Activated naive CD8-positive, alpha-beta T cell treated with anti-CD3 and anti-CD28 coated beads, Interleukin-2, amount 50 U/mL, for 24 hours (primary cell): ENCODE measurements around the gene MRPL54.

Experiments
- ATAC-seq: fragments of 150-1000 bp; cut with Tn5 transposase; one replicate; pipeline ENCODE4 v1.10.0; 2021
- DNase-seq: peaks from one replicate; pipeline ENCODE4 v3.0.0; 2021
- H3K27ac Mint-ChIP-seq: one replicate; pipeline ENCODE4 v1.8.0; 2021; ENCODE audit warnings: mild to moderate bottlenecking, mixed read lengths
- H3K27me3 Mint-ChIP-seq: one replicate; pipeline ENCODE4 v1.8.0; 2021; ENCODE audit warnings: mixed read lengths
- H3K36me3 Mint-ChIP-seq: one replicate; pipeline ENCODE4 v1.8.0; 2021; ENCODE audit warnings: low read depth, mixed read lengths
- H3K4me1 Mint-ChIP-seq: one replicate; pipeline ENCODE4 v1.8.0; 2021; ENCODE audit warnings: mixed read lengths
- H3K4me3 Mint-ChIP-seq: one replicate; pipeline ENCODE4 v1.8.0; 2021; ENCODE audit warnings: mild to moderate bottlenecking, moderate library complexity, mixed read lengths
- H3K9me3 Mint-ChIP-seq: one replicate; pipeline ENCODE4 v1.8.0; 2021; ENCODE audit warnings: mixed read lengths

MRPL54 gene

GRCh38 chr19:3782330-3782729 is 19.8 kb downstream of the MRPL54 start:
- Mint-ChIP-seq H3K4me3 (no peak overlapping the region), H3K4me1 (peaks cover 11% of the 10 kb centered on the region), H3K27ac (no peak overlapping the region), H3K36me3 (peaks cover 24% of the 10 kb centered on the region), H3K27me3 (no peaks in the 10 kb centered on the region), H3K9me3 (peaks cover 12% of the 10 kb centered on the region)
- DNase-seq = no peak
- ATAC-seq = no peak

DNA sequence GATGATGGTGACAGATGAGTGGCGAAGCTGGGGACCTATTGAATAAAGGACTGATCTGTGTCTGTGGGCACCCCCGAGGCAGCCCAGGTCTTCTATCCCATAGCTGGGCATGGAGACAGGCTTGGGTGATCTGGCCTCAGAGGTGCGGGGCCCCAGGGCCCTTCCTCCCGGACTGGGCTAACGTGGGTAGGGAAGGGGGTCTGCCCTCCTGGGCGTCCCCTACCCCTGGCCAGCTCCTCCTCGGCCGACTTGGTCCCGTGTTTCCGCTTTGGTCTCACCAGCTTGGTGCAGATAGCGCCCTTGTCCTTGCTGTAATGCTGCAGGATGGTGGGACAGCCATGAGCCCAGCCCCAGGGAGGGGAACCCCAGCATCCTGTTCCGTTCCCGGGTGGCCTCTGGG is 20.4 kb downstream of the MRPL54 start:
- H3K4me1 Mint-ChIP-seq = peaks cover 11% of the 10 kb centered on the region
- no peak for ATAC-seq
- peaks cover 12% of the 10 kb centered on the region for H3K9me3 Mint-ChIP-seq
- no peak overlapping the region for H3K4me3 Mint-ChIP-seq
- no peak overlapping the region for H3K27ac Mint-ChIP-seq
- H3K36me3 Mint-ChIP-seq = peaks cover 24% of the 10 kb centered on the region
- H3K27me3 Mint-ChIP-seq = no peaks in the 10 kb centered on the region
- DNase-seq = no peak

- ATAC-seq (peak; percentile 34), DNase-seq (peak; percentile 58)
- H3K4me1 Mint-ChIP-seq = peaks cover 12% of the 10 kb centered on the region
- peaks cover 12% of the 10 kb centered on the region for H3K9me3 Mint-ChIP-seq
- peak overlapping the region; percentile 79 for H3K4me3 Mint-ChIP-seq
- H3K27me3 Mint-ChIP-seq = no peaks in the 10 kb centered on the region
- no peak overlapping the region for H3K27ac Mint-ChIP-seq
- H3K36me3 Mint-ChIP-seq = peaks cover 24% of the 10 kb centered on the region
Measured at GRCh38 chr19:3783660-3784584, 21.4 kb downstream of the MRPL54 start.

GRCh38 chr19:3784607-3785450 is 22.3 kb downstream of the MRPL54 start:
- Mint-ChIP-seq H3K27ac (peak overlapping the region; percentile 60), H3K9me3 (peaks cover 12% of the 10 kb centered on the region), H3K4me1 (peaks cover 18% of the 10 kb centered on the region), H3K36me3 (peaks cover 24% of the 10 kb centered on the region), H3K27me3 (no peaks in the 10 kb centered on the region), H3K4me3 (peak overlapping the region; percentile 79)
- DNase-seq (peak; percentile 13), ATAC-seq (no peak)

- Mint-ChIP-seq H3K36me3 (peaks cover 24% of the 10 kb centered on the region), H3K4me1 (peaks cover 23% of the 10 kb centered on the region), H3K4me3 (peak overlapping the region; percentile 79), H3K9me3 (peaks cover 12% of the 10 kb centered on the region), H3K27me3 (no peaks in the 10 kb centered on the region), H3K27ac (peak overlapping the region; percentile 60)
- ATAC-seq (peak; percentile 22), DNase-seq (peak; percentile 43)
Measured at GRCh38 chr19:3785451-3785937, 23.0 kb downstream of the MRPL54 start.

DNA sequence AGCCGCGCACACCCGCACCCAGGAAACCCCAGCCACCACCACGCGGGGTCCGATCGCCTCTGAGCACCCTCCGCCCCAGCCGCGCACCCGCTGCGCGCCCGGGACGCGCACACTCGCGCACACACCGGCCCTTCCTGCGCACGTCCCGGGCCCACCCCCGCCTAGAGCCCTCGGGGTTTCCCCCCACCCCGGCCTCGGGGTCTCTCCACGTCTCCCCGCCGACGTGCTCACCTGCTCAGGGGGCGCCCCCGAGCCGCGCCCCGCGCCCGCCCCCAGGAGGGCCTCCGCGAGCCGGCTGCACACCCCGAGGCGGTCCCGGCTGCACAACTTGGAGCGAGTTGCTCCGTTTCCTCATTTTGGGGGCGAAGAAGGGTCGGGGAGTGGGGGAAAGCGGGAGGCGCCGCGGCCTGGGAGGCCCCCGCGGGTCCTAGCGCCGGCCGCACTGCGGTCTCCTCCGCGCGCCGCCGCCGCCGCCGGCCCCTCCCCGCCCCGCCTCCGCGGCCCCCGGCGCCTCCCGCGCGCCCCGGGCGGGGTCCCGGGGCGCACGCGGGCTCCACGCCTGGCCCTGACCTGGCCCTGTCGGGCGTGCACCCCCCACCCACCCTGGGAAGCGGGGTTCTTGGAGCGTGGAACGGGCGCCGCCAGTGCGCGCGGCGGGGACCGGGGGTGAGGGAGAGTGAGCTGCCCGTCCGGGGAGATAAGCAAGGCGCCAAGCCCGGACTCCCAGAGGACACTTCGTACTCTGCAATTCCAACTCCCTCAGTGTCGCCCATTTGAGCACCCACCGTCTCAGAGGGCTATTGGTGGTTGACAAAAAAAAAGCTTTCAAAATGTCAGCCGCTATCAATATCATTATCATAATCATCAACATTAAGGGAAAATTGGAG is 23.7 kb downstream of the MRPL54 start, which contains the start of gene MATK:
MATK (minus strand) TSS at position 444 of the 887 bp plus-strand sequence. CDS start 1,246 bp downstream, outside the sequence.
- peaks cover 15% of the 10 kb centered on the region for H3K9me3 Mint-ChIP-seq
- ATAC-seq (peak; percentile 50), DNase-seq (peak; percentile 44)
- H3K4me1 Mint-ChIP-seq = peaks cover 27% of the 10 kb centered on the region
- H3K27ac Mint-ChIP-seq = peak within 1 kb of the TSS; percentile 60
- peaks cover 20% of the 10 kb centered on the region for H3K36me3 Mint-ChIP-seq
- peak within 1 kb of the TSS; percentile 79 for H3K4me3 Mint-ChIP-seq
- no peaks in the 10 kb centered on the region for H3K27me3 Mint-ChIP-seq

GRCh38 chr19:3788996-3789778 is 26.7 kb downstream of the MRPL54 start:
- H3K4me1 Mint-ChIP-seq = peaks cover 25% of the 10 kb centered on the region
- peaks cover 4% of the 10 kb centered on the region for H3K9me3 Mint-ChIP-seq
- peak overlapping the region; percentile 43 for H3K27ac Mint-ChIP-seq
- H3K36me3 Mint-ChIP-seq = peaks cover 2% of the 10 kb centered on the region
- peak; percentile 54 for ATAC-seq
- H3K4me3 Mint-ChIP-seq = no peak overlapping the region
- H3K27me3 Mint-ChIP-seq = no peaks in the 10 kb centered on the region
- DNase-seq = peak; percentile 26

- DNase-seq (no peak), ATAC-seq (no peak)
- no peaks in the 10 kb centered on the region for H3K36me3 Mint-ChIP-seq
- no peaks in the 10 kb centered on the region for H3K27me3 Mint-ChIP-seq
- H3K9me3 Mint-ChIP-seq = peaks cover 4% of the 10 kb centered on the region
- peaks cover 22% of the 10 kb centered on the region for H3K4me1 Mint-ChIP-seq
- H3K4me3 Mint-ChIP-seq = no peak overlapping the region
- no peak overlapping the region for H3K27ac Mint-ChIP-seq
Measured at GRCh38 chr19:3790209-3790734, 27.8 kb downstream of the MRPL54 start.

DNA sequence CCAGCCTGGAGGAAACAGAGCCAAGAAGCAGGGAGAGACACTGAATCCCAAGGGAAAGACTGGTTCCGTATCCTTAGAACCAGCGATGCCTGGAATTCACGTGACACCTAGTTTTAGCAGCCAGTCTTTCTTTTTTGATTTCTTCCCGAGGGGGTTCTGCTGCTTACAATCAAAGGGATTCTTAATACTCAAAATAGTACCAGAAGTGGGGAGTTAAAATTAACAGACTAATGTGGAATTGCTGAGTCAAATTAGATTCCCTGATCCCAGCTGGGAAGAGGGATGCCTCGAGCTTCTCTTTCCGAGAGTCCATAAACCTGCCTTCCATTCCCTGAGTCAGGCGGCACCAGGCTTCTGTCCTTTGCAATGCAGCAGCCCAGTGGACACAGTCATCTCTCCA is 28.5 kb downstream of the MRPL54 start:
- DNase-seq = no peak
- H3K4me1 Mint-ChIP-seq = peaks cover 19% of the 10 kb centered on the region
- H3K4me3 Mint-ChIP-seq = no peak overlapping the region
- H3K27ac Mint-ChIP-seq = no peak overlapping the region
- H3K9me3 Mint-ChIP-seq = peaks cover 4% of the 10 kb centered on the region
- no peak for ATAC-seq
- H3K36me3 Mint-ChIP-seq = no peaks in the 10 kb centered on the region
- no peaks in the 10 kb centered on the region for H3K27me3 Mint-ChIP-seq

GRCh38 chr19:3792114-3792513 is 29.6 kb downstream of the MRPL54 start:
- no peak overlapping the region for H3K27ac Mint-ChIP-seq
- H3K4me3 Mint-ChIP-seq = no peak overlapping the region
- ATAC-seq = no peak
- peaks cover 10% of the 10 kb centered on the region for H3K9me3 Mint-ChIP-seq
- peaks cover 5% of the 10 kb centered on the region for H3K36me3 Mint-ChIP-seq
- H3K27me3 Mint-ChIP-seq = no peaks in the 10 kb centered on the region
- H3K4me1 Mint-ChIP-seq = peaks cover 15% of the 10 kb centered on the region
- no peak for DNase-seq

DNA sequence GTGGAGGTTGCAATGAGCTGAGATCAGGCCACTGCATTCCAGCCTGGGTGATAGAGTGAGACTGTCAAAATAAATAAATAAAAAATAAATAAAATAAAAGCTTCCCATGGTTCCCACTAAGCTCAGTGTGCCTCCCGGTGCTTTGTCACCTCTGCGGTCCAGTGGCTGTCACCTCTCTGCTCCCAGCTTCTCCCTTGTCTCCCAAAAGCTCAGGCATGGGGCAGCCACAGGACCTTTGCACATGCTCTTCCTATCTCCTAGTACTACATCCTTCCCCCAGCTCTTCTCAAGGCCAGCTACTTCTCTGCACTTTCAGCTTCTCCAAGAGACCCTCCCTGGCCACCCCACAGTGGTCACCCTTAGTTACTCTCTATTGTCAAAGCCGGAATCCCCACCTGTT is 31.3 kb downstream of the MRPL54 start:
- Mint-ChIP-seq H3K27me3 (no peaks in the 10 kb centered on the region), H3K36me3 (peaks cover 10% of the 10 kb centered on the region), H3K9me3 (peaks cover 10% of the 10 kb centered on the region), H3K27ac (no peak overlapping the region), H3K4me1 (peaks cover 21% of the 10 kb centered on the region), H3K4me3 (no peak overlapping the region)
- no peak for DNase-seq
- ATAC-seq = no peak

DNA sequence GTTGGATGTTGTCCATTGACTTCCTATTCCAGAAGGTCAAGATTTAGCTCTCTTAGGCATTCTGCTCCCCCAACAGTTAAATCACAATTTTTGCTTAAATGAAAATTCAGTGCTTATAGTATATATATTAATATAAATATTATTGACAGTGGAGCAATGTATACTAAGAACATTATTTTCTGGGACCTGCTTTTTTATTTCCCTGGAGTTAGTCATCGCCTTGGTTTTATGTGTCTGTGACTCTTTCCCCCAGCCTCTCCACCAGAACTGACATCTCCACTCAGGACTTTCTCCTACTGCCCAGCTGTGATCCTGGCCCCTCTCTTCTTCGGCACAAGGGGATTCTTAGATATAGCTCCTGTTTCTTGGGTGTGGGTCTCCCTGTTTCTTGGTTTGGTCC is 33.9 kb downstream of the MRPL54 start:
- H3K27ac Mint-ChIP-seq = no peak overlapping the region
- peaks cover 10% of the 10 kb centered on the region for H3K36me3 Mint-ChIP-seq

GRCh38 chr19:3798137-3798536 is 35.7 kb downstream of the MRPL54 start:
- Mint-ChIP-seq H3K36me3 (peaks cover 10% of the 10 kb centered on the region), H3K9me3 (peaks cover 6% of the 10 kb centered on the region), H3K27me3 (peaks cover 8% of the 10 kb centered on the region), H3K27ac (peak overlapping the region; percentile 50), H3K4me1 (peaks cover 28% of the 10 kb centered on the region), H3K4me3 (no peak overlapping the region)
- DNase-seq = peak; percentile 25
- ATAC-seq = peak; percentile 53

More for the DNA sequence above, 33.9 kb downstream of the MRPL54 start:
- peaks cover 22% of the 10 kb centered on the region for H3K4me1 Mint-ChIP-seq
- peaks cover 3% of the 10 kb centered on the region for H3K27me3 Mint-ChIP-seq
- H3K9me3 Mint-ChIP-seq = peaks cover 6% of the 10 kb centered on the region
- no peak for DNase-seq
- H3K4me3 Mint-ChIP-seq = no peak overlapping the region
- no peak for ATAC-seq
